GM23338 (cell line): ENCODE results near the gene STOX2. TPM values are rescaled to one million over a fixed set of nuclear protein-coding genes. Genes with fewer than 3 reads are reported as not detected.

Source experiments
- ATAC-seq: fragments of 200-7000 bp; cut with Tn5 transposase; 3 replicates; pipeline ENCODE4 v1.9.1; 2020
- DNase-seq: peaks from one replicate; pipeline ENCODE4 v3.0.0-alpha.2; 2015; ENCODE audit warnings: low spot score
- H2AFZ ChIP-seq: fragments of 200-600 bp; sonication (generic); 2 replicates; pipeline ENCODE4 v1.8.0; 2016; ENCODE audit warnings: antibody characterized with exemption, mild to moderate bottlenecking, moderate library complexity
- H3F3A ChIP-seq: fragments of 200-600 bp; sonication (generic); replicated peaks from 2 replicates; pipeline ENCODE4 v1.8.0; 2017; ENCODE audit warnings: antibody characterized with exemption, mixed run types, low read depth
- H3K27ac ChIP-seq: fragments of 200-600 bp; sonication (generic); 2 replicates; pipeline ENCODE4 v1.6.1; 2016; ENCODE audit warnings: low read depth
- H3K27me3 ChIP-seq: fragments of 200-600 bp; sonication (generic); 2 replicates; pipeline ENCODE4 v1.8.0; 2016; ENCODE audit warnings: mild to moderate bottlenecking, mixed run types, moderate library complexity; ENCODE audit not compliant: insufficient read depth
- H3K36me3 ChIP-seq: fragments of 200-600 bp; sonication (generic); 2 replicates; pipeline ENCODE4 v1.8.0; 2016; ENCODE audit warnings: mild to moderate bottlenecking; ENCODE audit not compliant: insufficient read depth
- H3K4me1 ChIP-seq: fragments of 200-600 bp; sonication (generic); 2 replicates; pipeline ENCODE4 v1.8.0; 2016; ENCODE audit warnings: mild to moderate bottlenecking, moderate library complexity; ENCODE audit not compliant: insufficient read depth
- H3K4me2 ChIP-seq: fragments of 200-600 bp; sonication (generic); 2 replicates; pipeline ENCODE4 v1.7.1; 2017; ENCODE audit warnings: mixed run types
- H3K4me3 ChIP-seq: fragments of 200-600 bp; sonication (generic); 2 replicates; pipeline ENCODE4 v1.6.1; 2016; ENCODE audit warnings: mixed run types
- H3K79me2 ChIP-seq: fragments of 200-600 bp; sonication (generic); replicated peaks from 2 replicates; pipeline ENCODE4 v1.8.0; 2017; ENCODE audit warnings: mild to moderate bottlenecking; ENCODE audit not compliant: insufficient read depth
- H3K9me2 ChIP-seq: fragments of 200-600 bp; sonication (generic); 2 replicates; pipeline ENCODE4 v1.8.0; 2017; ENCODE audit not compliant: insufficient read depth
- H4K20me1 ChIP-seq: fragments of 200-600 bp; sonication (generic); replicated peaks from 2 replicates; pipeline ENCODE4 v1.8.0; 2017; ENCODE audit warnings: mild to moderate bottlenecking; ENCODE audit not compliant: insufficient read depth
- H3K27ac Mint-ChIP-seq: 2 replicates; pipeline ENCODE4 v1.8.0; 2020; ENCODE audit warnings: inconsistent platforms, mild to moderate bottlenecking, moderate library complexity, mixed read lengths
- H3K27me3 Mint-ChIP-seq: 3 replicates; pipeline ENCODE4 v1.8.0; 2022; ENCODE audit warnings: low read depth, mild to moderate bottlenecking, moderate library complexity, mixed read lengths, inconsistent platforms; ENCODE audit not compliant: insufficient read depth, poor library complexity
- H3K36me3 Mint-ChIP-seq: 3 replicates; pipeline ENCODE4 v1.8.0; 2021; ENCODE audit warnings: low read depth, mild to moderate bottlenecking, inconsistent platforms, moderate library complexity, mixed read lengths
- H3K4me1 Mint-ChIP-seq: 3 replicates; pipeline ENCODE4 v1.8.0; 2020; ENCODE audit warnings: mild to moderate bottlenecking, inconsistent platforms, mixed read lengths
- H3K4me3 Mint-ChIP-seq: 3 replicates; pipeline ENCODE4 v1.8.0; 2021; ENCODE audit warnings: moderate library complexity, mild to moderate bottlenecking, inconsistent platforms, mixed read lengths
- H3K9me3 Mint-ChIP-seq: 3 replicates; pipeline ENCODE4 v1.8.0; 2020; ENCODE audit warnings: moderate library complexity, mild to moderate bottlenecking, inconsistent platforms, mixed read lengths
- EZH2phosphoT487 ChIP-seq: fragments of 200-600 bp; sonication (generic); IDR thresholded peaks from one replicate; pipeline ENCODE4 v1.8.1; 2018; ENCODE audit warnings: antibody characterized with exemption; ENCODE audit not compliant: unreplicated experiment
- JUNB ChIP-seq: IDR thresholded peaks from one replicate; pipeline ENCODE4 v1.6.1; 2016; ENCODE audit warnings: antibody characterized with exemption; ENCODE audit not compliant: unreplicated experiment
- NANOG ChIP-seq: IDR thresholded peaks from 2 replicates; pipeline ENCODE4 v1.6.1; 2016; ENCODE audit warnings: antibody characterized with exemption, borderline replicate concordance
- POLR2AphosphoS5 ChIP-seq: IDR thresholded peaks from 2 replicates; pipeline ENCODE4 v1.6.1; 2016; ENCODE audit warnings: antibody characterized with exemption, low read depth
- STAT1 ChIP-seq: IDR thresholded peaks from one replicate; pipeline ENCODE4 v1.6.1; 2016; ENCODE audit warnings: antibody characterized with exemption; ENCODE audit not compliant: unreplicated experiment
- ZNF114 ChIP-seq: fragments of 250-450 bp; sonication (Bioruptor Pico); IDR thresholded peaks from 2 replicates; pipeline ENCODE4 v1.5.0; 2020; ENCODE audit warnings: mild to moderate bottlenecking, moderate library complexity
- ZNF462 ChIP-seq: fragments of 250-450 bp; sonication (Bioruptor Pico); IDR thresholded peaks from 2 replicates; pipeline ENCODE4 v1.5.0; 2020; ENCODE audit warnings: mild to moderate bottlenecking, moderate library complexity
- polyA plus RNA-seq: library from polyadenylated mRNA; unstranded; fragments of >200 nt; fragmentation: Nextera tagmentation; extraction: Ambion mirVana; gene quantifications from 2 replicates; pipeline ENCODE4 v1.2.1, GENCODE V29; 2016
- total RNA-seq: library from RNA; depleted of rRNA; stranded (reverse); fragments of >200 nt; shearing (Covaris generic); gene quantifications from 2 replicates; pipeline ENCODE4 v1.2.3, GENCODE V29; 2014
- TF ChIP-seq, protein P1 (sequence below): IDR thresholded peaks from one replicate; pipeline ENCODE4 v1.6.1; 2018; ENCODE audit warnings: antibody characterized with exemption; ENCODE audit not compliant: unreplicated experiment

STOX2 gene
- total and polyA plus RNA-seq, 2 experiments from 2014 or later, result 19.8 to 20.6 TPM

- no peak for TF ChIP-seq ZNF462 (CRISPR knock-in tag)
- no peak for TF ChIP-seq STAT1
- TF ChIP-seq EZH2phosphoT487, result no peak
- TF ChIP-seq JUNB, result no peak
Observed at GRCh38 chr4:184016759-184017668, 111.9 kb downstream of the STOX2 start (continued).

DNA sequence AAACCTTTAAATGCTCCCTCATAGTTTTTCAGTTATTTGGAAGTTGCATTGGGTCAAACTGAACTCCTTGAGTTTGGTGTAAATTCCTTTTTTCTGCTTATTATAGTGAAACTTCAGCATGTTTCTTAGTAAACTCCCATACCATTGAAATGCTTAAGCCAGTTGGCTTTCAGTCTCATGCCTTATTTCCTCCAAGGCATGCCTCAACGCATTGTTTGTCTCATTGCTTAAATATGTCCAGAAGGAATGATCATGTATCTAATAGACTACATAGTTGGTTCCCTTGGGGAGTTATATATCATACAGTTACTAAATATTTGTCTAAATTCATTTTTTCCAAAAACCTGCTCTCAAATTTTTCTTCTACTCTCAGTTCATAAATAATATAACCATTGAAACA lies 114.0 kb downstream of the STOX2 start:
- H3K4me1 ChIP-seq, result 0 out of 2 replicates have a peak, but pooled peaks cover 4% of the 10 kb centered on the region
- no peak for TF ChIP-seq POLR2AphosphoS5
- TF ChIP-seq, protein P1, sequence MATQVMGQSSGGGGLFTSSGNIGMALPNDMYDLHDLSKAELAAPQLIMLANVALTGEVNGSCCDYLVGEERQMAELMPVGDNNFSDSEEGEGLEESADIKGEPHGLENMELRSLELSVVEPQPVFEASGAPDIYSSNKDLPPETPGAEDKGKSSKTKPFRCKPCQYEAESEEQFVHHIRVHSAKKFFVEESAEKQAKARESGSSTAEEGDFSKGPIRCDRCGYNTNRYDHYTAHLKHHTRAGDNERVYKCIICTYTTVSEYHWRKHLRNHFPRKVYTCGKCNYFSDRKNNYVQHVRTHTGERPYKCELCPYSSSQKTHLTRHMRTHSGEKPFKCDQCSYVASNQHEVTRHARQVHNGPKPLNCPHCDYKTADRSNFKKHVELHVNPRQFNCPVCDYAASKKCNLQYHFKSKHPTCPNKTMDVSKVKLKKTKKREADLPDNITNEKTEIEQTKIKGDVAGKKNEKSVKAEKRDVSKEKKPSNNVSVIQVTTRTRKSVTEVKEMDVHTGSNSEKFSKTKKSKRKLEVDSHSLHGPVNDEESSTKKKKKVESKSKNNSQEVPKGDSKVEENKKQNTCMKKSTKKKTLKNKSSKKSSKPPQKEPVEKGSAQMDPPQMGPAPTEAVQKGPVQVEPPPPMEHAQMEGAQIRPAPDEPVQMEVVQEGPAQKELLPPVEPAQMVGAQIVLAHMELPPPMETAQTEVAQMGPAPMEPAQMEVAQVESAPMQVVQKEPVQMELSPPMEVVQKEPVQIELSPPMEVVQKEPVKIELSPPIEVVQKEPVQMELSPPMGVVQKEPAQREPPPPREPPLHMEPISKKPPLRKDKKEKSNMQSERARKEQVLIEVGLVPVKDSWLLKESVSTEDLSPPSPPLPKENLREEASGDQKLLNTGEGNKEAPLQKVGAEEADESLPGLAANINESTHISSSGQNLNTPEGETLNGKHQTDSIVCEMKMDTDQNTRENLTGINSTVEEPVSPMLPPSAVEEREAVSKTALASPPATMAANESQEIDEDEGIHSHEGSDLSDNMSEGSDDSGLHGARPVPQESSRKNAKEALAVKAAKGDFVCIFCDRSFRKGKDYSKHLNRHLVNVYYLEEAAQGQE, result no peak
- no peak for TF ChIP-seq EZH2phosphoT487
- no peak for TF ChIP-seq ZNF114 (CRISPR knock-in tag)
- TF ChIP-seq JUNB, result no peak
- TF ChIP-seq NANOG, result no peak

More for the DNA sequence above, 114.0 kb downstream of the STOX2 start:
- no peak overlapping the region for H2AFZ ChIP-seq
- Mint-ChIP-seq H3K4me1 (peaks cover 12% of the 10 kb centered on the region), H3K27me3 (peaks cover 3% of the 10 kb centered on the region), H3K9me3 (no peaks in the 10 kb centered on the region), H3K36me3 (no peaks in the 10 kb centered on the region; the same call in 2 of the 3 replicates), H3K4me3 (no peak overlapping the region), H3K27ac (no peak overlapping the region)
- H3K27ac ChIP-seq, result no peak overlapping the region
- H3K27me3 ChIP-seq, result no peaks in the 10 kb centered on the region
- DNase-seq (no peak), ATAC-seq (no peak)
- no peaks in the 10 kb centered on the region for H3K9me2 ChIP-seq
- H3K4me3 ChIP-seq, result no peak overlapping the region
- H3K36me3 ChIP-seq, result 0 out of 2 replicates have a peak, but pooled peaks cover 3% of the 10 kb centered on the region
- no peaks in the 10 kb centered on the region for H3F3A ChIP-seq
- no peaks in the 10 kb centered on the region for H4K20me1 ChIP-seq
- H3K79me2 ChIP-seq, result no peaks in the 10 kb centered on the region
- no peak overlapping the region for H3K4me2 ChIP-seq
